Stimulated activated CD4-positive, alpha-beta T cell treated with anti-CD3 and anti-CD28 coated beads, Interleukin-4, amount 100 ng/mL, for 1 hour (primary cell): ENCODE results near the gene KCNJ13.
"Not testable (repeated sequence)": the region's sequence is repeated elsewhere in the genome, so short reads cannot be mapped to it uniquely, and the experiment has no call there.

Source experiments
- DNase-seq: peaks from one replicate; pipeline ENCODE4 v3.0.0-alpha.2; 2020

Gene KCNJ13

GRCh38 chr2:232761301-232761907 lies 15.0 kb downstream of the KCNJ13 start:
- DNase-seq, result peak; percentile 10

- no peak for DNase-seq
Measured at GRCh38 chr2:232757905-232758304, 18.5 kb downstream of the KCNJ13 start.

DNA sequence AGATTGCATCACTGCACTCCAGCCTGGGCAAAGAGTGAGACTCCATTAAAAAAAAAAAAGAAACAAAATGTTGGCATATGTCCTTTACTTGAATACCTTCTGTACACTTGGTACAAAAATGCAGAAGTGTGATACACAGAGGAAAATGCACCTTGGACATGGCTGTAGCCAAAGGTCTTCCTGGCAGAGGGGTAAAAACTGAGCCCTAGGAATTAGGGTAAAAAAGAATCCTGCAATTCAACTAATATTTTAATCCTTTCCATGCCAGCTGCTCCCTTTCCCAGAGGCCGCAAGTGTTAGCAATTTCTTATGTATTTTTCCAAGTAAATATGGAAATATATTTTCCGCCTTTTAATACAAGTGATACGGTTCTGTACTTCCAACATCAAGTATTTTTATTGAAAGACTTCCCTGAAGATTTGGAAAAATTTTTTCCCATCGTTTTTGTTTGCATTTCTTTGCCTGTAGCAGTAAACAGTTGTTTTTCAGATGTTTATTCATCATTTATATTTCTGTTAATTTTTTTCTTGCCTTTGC lies 26.2 kb downstream of the KCNJ13 start:
- DNase-seq, result no peak

DNA sequence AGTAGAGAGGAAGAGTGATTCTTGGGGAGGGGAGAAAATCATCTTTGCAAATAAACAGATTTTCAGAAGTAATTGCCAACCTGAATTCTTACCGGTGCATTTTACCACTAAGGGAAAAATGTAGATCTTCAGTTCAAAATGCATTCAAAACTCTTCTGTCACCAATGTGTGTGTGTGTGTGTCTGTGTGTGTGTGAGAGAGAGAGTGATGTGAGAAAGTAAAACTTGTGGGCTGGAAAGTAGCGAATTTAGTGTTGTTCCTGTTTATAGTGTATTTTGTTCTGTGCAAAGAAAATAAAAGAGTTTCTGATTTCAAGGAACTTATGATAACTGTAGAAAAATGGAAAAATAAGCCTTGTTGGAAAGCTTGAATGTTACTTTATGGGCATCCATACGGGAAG lies 27.0 kb downstream of the KCNJ13 start:
- no peak for DNase-seq

- no peak for DNase-seq
Measured at GRCh38 chr2:232748038-232748437, 28.3 kb downstream of the KCNJ13 start.

DNA sequence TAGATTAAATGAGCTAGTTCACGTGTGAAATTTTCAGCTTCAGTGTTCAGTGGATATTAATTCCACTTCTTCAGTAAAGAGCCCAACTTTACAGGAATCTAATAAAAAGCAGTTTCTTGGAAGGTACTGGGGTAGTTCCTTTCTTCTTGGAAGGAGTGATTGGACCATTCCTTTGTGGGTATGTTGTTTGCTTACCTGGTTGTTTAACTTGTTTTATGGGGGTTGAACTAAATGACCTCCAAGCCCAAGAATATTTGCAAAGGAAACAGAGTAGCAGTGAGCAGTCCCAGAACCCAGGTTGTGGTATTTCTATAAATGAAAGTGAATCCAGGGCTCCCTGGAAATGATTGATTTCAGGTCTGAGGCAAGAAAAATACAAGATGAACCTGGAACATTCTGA lies 31.4 kb downstream of the KCNJ13 start:
- no peak for DNase-seq

- no peak for DNase-seq
Measured at GRCh38 chr2:232741972-232742371, 34.4 kb downstream of the KCNJ13 start.

DNA sequence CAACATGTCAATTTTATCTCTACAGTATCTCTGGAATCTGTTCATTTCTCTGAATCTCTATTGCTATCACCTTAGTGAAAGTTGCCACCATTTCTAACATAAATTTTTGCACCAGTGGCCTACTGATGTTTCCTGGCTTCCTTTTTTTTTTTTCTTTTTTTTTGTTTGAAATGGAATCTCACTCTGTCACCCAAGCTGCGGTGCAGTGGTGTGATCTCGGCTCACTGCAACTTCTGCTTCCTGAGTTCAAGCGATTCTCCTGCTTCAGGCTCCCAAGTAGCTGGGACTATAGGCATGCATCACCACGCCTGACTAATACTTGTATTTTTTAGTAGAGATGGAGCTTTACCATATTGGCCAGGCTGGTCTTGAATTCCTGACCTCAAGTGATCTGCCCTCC lies 35.1 kb downstream of the KCNJ13 start:
- DNase-seq, result no peak

- DNase-seq, result no peak
Measured at GRCh38 chr2:232731470-232731869, 44.9 kb downstream of the KCNJ13 start.

DNA sequence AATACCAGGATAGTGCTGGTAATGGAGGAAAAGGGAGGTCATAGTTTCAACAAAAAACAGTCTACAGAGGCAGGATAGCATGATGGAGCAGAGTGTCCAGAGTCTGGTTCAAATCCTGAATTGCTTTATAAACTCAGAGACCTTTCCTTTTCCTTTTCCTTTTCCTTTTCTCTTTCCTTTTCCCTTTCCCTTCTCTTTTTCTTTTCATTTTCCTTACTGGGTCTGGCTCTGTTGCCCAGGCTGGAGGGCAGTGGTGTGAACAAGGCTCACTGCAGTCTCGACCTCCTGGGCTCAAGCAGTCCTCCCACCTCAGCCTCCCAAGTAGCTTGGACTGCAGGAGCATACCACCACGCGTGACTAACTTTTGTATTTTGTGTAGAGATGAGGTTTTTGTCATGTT lies 47.6 kb downstream of the KCNJ13 start:
- no peak for DNase-seq

GRCh38 chr2:232723027-232723426 lies 53.3 kb downstream of the KCNJ13 start:
- no peak for DNase-seq

- no peak for DNase-seq
Measured at GRCh38 chr2:232721882-232722281, 54.5 kb downstream of the KCNJ13 start.

DNA sequence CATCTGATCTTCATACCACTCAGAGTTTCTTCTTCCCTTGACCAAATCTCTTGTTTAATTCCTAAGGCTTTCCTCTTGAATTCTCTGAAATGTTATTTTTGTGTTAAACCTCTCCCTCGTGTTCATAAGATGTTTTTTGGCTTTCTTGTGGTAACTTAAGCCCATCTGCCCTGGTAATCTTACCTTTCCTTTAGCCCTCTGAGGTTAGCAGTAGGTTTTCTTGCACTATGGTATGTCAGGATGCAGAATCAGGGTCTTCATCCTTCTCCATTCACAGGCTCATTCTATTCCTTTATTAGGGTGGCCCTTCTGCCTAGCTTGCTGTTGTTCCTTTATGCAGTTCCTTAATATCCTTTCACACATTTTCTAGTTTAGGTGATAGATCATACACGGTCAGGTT lies 55.1 kb downstream of the KCNJ13 start:
- DNase-seq, result no peak

DNA sequence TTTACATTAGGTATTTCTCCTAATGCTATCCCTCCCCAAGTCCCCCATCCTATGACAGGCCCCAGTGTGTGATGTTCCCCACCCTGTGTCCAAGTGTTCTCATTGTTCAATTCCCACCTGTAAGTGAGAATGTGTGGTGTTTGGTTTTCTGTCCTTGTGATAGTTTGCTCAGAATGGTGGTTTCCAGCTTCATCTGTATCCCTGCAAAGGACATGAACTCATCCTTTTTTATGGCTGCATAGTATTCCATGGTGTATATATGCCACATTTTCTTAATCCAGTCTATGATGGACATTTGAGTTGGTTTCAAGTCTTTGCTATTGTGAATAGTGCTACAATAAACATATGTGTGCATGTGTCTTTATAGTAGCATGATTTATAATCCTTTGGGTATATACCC lies 56.3 kb downstream of the KCNJ13 start:
- DNase-seq, result not testable (repeated sequence)
